ENCODE measurements around the gene SLC28A2. TPM values are rescaled to one million over a fixed set of nuclear protein-coding genes. Genes with fewer than 3 reads are reported as not detected.
A peak's percentile ranks its signal among the peaks of the same experiment; 100 is the strongest.
"Not testable (repeated sequence)": the region's sequence is repeated elsewhere in the genome, so short reads cannot be mapped to it uniquely, and the experiment has no call there.

SLC28A2 gene
- total RNA-seq, 1 experiment from 2014 or later, result not detected

DNA sequence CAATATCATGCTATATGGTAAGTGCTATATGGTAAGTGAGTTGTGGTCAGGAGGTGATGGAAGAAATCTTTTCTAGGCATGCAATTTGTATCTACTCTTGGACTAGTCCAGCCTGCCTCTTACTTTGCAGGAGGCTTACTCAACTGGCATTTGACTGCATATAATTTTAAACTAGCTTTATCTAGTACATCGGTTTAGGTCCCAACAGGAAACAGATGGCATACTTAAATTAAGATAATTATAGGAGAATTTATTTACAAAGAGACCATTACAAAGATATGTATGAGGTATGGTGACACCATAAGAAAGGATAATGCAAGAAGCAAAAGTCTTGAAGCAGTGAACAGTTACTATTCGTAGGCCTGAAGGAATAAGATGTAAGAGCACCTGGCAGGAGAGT lies 7.8 kb downstream of the SLC28A2 start:
- DNase-seq (ENCODE audit: low read depth), result no peak

DNA sequence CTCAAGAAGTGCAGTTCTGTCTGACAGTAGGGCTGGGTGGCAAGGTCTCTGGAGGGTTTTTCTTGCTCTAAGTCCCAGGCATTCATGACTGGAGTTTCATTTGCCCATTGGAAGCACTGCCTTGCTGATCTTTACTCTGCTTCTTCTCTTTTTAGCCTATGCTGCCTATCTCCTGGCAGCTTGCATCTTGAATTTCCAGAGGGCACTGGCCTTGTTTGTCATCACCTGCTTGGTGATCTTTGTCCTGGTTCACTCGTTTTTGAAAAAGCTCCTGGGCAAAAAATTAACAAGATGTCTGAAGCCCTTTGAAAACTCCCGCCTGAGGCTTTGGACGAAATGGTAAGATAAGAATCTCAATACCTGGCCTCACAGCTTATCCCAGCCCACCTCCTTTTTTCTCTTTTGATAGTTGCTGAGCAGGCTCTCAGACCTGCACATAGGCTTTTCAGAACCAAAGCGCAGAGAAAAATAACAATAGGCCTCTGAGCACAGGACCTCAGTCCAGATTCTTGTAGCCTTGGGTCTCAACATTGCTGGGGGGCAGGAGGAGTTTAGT lies 10.9 kb downstream of the SLC28A2 start:
- DNase-seq (ENCODE audit: low read depth), result no peak

DNA sequence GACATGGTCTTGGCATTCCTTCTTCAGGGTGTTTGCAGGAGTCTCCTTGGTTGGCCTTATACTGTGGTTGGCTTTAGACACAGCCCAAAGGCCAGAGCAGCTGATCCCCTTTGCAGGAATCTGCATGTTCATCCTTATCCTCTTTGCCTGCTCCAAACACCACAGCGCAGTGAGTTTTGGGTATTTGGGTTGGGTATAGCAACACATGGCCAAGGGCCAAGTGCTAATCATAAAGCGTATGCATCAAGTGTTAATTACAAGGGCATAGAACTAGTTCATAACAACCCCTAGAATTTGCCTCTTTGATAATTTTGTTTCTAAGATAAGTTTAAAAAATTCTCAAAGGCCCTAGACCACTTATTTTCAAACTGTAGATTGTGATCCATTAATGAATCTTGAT lies 11.8 kb downstream of the SLC28A2 start:
- DNase-seq (ENCODE audit: low read depth), result no peak

DNA sequence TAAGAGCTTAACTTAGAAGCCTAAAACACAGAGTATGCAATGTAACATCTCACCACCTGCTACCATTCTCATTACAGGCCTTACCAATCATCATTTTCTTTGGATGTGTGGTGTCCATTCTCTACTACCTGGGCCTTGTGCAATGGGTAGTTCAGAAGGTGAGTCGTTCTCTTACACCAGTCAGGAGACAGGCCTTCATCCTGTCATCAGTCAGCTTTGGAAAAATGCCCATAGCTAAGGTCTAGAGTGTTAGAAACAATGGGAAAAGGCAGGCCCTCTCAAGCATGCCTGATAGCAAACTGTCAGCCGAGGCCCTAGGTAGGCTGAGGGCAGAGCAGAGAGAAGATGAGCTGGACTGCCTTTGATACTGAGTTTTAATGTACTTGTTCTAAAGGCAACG lies 13.5 kb downstream of the SLC28A2 start:
- no peak for DNase-seq (ENCODE audit: low read depth)

DNA sequence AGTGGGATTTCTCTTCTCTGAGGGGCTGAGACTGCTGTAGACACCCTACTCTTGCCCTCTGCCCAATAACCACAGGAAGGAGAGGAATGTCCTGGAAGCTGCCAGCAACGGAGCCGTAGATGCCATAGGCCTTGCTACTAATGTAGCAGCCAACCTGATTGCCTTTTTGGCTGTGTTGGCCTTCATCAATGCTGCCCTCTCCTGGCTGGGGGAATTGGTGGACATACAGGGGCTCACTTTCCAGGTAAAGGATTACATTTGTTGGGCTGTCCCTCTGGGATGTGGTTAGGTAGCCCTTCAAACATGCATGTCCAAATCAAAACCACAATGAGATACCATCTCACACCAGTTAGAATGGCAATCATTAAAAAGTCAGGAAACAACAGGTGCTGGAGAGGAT lies 16.1 kb downstream of the SLC28A2 start:
- DNase-seq (ENCODE audit: low read depth), result no peak

DNA sequence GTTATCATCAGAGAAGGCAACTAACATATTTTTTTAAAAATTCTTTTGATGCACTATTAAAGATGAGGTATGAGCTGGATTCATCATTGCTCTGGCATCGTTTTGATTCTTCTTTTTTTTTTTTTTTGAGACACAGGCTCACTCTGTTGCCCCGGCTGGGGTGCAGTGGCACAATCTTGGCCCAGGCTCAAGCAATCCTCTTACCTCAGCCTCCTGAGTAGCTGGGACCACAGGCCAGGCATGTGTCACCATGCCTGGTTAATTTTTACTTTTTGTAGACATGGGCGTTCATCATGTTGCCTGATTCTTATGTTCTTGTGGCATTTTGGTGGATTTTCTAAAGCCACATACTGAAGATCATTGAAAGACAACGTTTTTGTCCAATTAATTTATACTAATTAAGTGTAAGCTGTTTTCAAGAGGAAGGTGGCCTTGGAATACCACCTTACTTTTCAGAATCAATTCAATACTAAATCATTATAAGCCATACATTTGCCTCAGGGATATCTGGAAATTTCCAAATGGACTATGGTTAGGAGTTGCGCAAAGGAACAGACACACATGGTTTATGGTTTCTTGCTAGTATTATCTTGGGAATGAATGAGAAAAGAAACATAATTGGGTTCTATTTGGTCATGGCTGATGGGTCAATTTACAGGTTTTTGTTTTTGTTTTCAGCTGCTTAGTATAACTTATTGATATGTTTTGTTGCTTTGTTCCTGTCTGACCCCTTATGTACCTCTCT lies 22.8 kb downstream of the SLC28A2 start:
- no peak for DNase-seq (ENCODE audit: low read depth)

DNA sequence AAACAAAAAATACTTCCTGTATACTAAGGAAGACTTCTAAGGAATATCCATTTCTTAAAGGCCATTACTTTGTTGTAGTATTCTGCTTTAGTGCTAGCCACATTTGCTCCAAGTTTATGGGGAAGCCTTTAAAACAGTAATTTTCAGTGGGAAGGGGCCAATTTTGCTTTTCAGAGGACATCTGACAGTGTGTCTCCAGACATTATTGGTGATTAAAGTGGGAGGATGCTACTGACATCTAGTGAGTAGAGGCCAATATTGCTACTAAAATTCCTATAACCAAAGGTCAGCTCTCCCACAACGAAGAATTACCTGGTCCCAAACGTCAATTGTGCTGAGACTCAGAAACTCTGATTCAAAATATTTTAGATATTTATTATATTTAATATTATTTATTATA lies 24.8 kb downstream of the SLC28A2 start:
- DNase-seq (ENCODE audit: low read depth), result peak; percentile 61

DNA sequence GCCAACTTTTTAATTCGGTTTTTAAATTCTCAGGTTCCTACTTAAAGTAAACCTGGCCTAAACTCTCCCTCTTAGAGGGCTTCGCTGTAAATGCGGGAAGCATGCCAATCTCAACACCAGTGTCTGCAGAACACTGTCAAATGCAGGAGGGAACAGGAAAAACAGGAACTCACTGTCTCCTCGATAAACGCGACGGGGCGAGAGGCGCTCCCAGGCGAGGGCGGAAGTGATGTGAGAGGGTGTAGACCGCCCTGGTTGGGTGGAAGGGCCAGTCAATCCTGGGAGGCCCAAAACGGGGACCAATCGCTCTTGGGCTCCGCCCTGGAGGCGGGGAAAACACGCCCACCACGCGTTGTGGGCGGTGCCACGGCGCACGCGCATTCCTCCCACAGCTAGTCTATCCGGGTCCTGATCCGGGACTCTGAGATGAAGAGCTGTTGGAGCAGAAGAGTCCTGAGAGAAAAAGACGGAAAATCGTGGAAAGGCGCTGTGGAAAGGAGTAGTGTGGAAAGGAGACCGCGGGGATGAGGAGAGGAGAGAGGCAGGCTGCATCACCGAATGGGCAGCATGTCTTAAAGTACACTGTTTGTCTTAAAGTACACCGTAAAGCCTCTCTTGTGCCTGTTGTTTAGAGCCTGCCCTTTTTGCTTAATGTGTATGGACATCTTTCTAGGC lies 27.1 kb downstream of the SLC28A2 start:
- peak; percentile 98 for DNase-seq (ENCODE audit: low read depth)

DNA sequence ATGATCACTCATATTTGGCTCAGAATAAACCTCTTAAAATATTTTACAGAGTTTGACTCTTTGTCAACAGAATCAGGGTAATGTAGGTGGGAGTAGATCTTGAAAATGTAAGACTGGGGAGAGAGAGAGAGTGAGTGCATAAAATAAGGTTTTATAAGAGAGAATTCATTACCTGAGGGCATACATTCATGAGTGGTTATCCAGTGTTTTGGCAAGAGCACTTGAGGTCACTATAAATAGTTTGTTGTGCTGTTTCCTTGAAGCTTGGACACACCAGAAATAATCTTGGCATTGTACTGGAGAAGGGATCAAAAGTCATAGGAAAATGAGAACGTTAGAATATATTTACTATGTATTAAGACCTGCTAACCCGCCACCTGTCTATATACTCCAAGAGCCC lies 33.4 kb downstream of the SLC28A2 start:
- DNase-seq (ENCODE audit: low read depth), result no peak

DNA sequence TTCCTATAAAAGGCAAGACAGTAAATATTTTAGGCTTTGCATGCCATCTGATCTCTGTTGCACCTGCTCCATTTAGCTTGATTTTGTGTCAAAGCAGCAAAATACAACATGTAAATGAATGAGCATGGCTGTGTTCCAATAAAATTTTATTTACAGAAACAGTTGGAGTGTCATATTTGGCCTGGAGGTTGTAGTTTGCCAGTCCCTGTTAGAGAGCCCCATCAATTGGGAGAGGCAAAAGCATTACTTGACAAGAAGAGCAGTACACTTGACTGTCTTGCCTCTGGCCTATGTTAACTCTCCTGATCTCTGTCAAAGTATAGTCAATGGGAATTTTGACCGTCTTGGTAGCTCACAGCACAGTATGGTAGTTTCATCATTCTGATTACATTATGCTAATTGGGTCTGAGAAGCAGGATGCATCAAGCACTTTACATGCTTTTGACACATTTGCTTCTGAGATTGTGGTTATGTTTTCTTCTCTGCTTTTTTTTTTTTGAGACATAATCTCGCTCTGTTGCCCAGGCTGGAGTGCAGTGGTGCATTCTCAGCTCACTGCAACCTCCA lies 35.4 kb downstream of the SLC28A2 start:
- no peak for DNase-seq (ENCODE audit: low read depth)

DNA sequence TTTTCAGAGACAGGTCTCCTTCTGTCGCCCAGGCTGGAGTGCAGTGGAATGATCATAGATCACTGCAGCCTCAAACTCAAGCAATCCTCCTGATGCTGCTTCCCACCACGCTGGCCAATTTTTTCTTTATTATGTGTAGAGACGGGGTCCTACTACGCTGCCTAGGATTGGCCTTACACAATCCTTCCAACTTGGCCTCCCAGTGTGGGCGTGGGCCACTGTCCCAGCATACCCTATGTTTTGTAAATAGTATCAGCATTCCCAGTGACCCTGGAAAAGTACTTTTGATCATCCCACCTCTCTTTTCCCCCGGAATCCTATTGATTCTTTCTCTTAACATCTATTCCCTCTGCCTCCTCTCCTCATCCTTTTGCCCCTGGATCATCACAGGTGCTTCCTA lies 36.9 kb downstream of the SLC28A2 start:
- DNase-seq (ENCODE audit: low read depth), result no peak

DNA sequence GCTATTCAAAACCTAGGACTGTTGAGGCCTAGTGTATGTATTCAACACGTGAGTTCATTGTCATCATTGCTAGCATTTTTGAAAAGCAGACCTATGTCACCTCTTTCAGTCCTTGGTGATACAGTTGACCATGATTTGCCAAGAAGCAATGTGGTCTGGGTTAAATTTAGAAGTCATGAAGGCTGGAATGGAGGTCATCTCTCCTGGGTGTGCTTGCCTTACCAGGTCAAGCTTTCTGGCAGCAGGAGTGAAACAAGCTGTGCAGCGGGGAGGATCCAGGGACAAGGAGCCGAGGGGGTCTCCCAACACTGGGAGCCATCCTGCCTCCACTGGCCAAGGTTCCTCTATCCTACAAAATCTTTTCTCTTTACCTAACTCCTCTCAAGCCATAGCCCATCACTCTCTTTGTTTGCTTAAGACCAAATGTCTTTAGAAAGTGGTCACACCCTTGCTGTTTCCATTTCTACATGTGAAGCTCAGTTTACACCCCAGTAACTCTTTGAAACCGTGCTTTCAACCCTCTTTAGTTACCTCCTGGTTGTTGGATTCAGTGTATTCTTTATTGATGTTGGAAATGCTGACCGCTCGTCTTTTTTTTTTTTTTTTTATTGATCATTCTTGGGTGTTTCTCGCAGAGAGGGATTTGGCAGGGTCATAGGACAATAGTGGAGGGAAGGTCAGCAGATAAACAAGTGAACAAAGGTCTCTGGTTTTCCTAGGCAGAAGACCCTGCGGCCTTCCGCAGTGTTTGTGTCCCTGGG lies 40.0 kb downstream of the SLC28A2 start:
- no peak for DNase-seq (ENCODE audit: low read depth)

DNA sequence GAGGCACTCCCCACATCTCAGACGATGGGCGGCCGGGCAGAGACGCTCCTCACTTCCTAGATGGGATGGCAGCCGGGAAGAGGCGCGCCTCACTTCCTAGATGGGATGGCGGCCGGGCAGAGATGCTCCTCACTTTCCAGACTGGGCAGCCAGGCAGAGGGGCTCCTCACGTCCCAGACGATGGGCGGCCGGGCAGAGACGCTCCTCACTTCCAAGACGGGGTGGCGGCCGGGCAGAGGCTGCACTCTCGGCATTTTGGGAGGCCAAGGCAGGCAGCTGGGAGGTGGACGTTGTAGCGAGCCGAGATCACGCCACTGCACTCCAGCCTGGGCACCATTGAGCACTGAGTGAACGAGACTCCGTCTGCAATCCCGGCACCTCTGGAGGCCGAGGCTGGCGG lies 41.3 kb downstream of the SLC28A2 start:
- DNase-seq (ENCODE audit: low read depth), result not testable (repeated sequence)

DNA sequence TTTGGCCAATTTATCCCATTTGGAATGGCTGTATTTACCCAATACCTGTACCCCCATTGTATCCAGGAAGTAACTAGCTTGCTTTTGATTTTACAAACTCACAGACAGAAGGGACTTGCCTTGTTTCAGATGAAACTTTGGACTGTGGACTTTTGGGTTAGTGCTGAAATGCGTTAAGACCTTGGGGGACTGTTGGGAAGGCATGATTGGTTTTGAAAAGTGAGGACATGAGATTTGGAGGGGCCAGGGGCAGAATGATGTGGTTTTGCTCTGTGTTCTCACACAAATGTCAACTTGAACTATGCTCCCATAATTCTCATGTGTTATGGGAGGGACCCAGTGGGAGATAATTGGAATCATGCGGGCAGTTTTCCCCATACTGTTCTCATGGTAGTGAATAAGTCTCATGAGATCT lies 46.9 kb downstream of the SLC28A2 start:
- not testable (repeated sequence) for DNase-seq (ENCODE audit: low read depth)

DNA sequence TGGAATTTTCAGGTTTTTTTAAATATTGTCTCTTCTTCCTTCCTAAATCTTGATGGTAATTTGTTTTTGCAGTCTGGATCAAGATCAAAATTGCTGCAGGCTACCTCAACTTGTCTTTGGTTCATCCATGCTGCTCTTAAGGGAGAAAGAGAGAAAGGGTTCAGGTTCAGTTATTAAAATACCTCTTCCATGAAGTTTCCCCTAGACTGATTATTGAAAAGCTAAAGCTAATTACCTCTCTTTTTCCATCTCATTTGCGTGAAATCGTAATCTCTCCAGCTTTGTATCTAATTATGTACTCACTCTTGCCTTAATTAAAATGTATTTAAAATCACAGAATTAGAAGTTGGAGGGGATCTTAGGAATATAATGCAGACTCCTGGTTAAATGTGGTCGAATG lies 52.7 kb downstream of the SLC28A2 start:
- no peak for DNase-seq (ENCODE audit: low read depth)

DNA sequence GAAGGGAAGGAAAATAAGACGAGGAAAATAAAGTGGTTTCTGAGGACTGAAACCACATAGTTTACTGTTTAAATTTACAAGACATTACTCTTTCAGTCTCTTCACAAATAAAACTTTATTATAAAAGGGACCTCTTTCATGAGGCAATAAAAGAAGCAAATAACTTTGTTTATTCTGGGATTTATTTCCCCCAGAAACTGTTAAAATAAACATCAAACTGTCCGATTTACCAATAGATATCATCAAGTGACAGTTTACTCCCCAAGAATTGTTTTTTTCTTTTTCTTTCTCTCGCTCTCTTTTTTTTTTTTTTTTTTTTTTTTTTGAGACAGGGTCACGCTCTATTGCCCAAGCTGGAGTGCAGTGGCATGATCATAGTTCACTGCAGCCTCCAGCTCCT lies 54.1 kb downstream of the SLC28A2 start:
- DNase-seq (ENCODE audit: low read depth), result no peak

DNA sequence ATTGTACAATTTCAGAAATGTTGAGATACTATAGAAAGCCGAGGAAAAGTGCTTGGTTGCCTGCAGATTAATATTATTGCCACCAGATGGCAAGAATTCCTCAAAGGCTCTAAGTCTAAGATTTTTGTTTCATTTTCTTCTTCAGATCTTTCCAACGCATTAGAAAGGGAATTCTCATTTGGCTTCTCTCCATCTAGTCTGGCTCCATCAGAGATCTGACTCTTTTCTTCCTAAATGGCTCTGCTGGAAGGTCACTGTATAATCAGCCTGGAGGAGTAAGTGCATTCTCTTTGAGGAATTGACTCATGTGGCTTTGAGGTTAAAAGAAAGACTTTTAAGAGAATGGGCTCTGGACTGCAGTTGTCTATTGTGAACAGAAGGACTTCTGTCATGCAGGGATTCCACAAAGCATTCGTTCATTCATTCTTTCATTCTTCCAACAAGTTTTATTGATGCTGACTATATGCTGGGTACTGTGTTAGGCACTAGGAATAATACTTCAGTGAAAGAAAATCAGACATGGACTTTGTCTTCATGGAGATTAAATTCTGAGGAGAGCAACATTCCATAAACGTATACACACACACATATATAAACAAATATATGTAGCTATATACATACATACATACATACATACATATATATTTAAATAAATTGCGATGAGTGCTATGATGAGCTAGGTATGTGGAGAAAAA lies 55.3 kb downstream of the SLC28A2 start:
- DNase-seq (ENCODE audit: low read depth), result peak; percentile 90

DNA sequence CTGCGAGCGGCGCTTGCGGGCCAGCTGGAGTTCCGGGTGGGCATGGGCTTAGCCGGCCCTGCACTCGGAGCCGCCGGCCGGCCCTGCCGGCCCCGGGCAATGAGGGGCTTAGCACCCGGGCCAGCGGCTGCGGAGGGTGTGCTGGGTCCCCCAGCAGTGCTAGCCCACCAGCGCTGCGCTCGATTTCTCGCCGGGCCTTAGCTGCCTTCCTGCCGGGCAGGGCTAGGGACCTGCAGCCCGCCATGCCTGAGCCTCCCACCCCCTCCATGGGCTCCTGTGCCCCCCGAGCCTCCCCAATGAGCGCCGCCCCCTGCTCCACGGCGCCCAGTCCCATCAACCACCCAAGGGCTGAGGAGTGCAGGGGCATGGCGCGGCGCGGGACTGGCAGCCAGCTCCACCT lies 62.1 kb downstream of the SLC28A2 start:
- not testable (repeated sequence) for DNase-seq (ENCODE audit: low read depth)

DNA sequence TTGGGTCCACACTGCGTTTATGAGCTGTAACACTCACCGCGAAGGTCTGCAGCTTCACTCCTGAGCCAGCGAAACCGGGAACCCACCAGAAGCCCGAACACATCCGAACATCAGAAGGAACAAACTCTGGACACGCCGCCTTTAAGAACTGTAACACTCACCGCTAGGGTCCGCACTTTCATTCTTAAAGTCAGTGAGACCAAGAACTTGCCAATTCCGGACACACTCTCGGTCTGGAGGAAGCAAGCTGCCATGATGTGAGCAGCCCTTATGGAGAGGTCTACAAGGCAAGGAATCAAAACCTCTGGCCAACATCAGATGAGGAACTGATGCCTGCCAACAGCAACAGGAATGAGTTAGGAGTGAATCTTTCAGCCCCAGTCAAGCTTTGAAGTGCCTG lies 62.9 kb downstream of the SLC28A2 start:
- DNase-seq (ENCODE audit: low read depth), result peak; percentile 76

DNA sequence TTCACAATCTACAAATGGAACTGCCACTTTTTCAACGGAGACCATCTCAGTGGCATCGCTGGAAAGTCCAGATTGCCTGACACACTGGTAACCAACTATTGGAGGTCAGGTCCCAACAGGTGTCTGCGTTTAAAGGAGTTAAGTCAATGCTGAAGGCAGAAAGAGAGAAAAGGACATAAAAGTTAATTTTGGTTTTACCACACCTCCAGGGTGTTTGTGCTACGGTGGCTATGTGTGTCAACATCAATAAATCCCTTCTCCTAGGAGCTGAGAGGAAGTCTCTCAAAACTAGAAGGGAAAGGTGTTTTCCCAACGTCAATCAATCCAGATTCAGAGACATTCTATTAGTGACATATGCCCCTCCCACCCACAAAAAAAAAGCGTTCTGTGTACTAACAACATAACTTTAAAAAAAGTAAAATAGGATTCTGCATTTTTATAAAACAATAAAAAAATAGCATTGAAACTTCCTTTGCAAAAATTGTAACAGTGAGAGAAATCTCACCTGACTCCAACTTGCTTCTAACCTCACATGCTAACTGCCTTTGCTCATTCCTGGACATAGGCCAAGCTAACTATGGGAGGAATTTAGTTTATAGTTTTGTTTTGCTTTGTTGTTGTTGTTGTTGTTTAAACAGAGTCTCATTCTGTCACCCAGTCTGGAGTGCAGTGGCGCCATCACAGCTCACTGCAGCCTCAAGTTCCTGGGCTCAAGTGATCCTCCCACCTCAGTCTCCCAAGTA lies 67.6 kb downstream of the SLC28A2 start:
- no peak for DNase-seq (ENCODE audit: low read depth)

All from RPMI7951 (cell line).